Thoracic aorta (tissue), 2 donors: ENCODE data around the gene EPHX1. TPM values are rescaled to one million over a fixed set of nuclear protein-coding genes. Genes with fewer than 3 reads are reported as not detected.

Experiments
- ATAC-seq: fragments of 150-250 bp; one replicate; pipeline ENCODE4 v1.8.0; 2017; ENCODE audit warnings: low read depth; ENCODE audit not compliant: insufficient number of reproducible peaks, low FRiP score
- DNase-seq: peaks from one replicate; pipeline ENCODE4 v3.0.0-alpha.2; 2020; ENCODE audit warnings: low spot score
- H3K27ac ChIP-seq, 2 donors: fragments of 200-600 bp; sonication (generic); 1 replicate in 1 of 2; 2 replicates in 1 of 2; pipeline ENCODE4 v1.5.1; 2016; ENCODE audit warnings: mild to moderate bottlenecking in 2 of 2, moderate library complexity in 2 of 2
- H3K27me3 ChIP-seq: fragments of 200-600 bp; sonication (generic); replicated peaks from 2 replicates; pipeline ENCODE4 v1.6.0; 2016; ENCODE audit warnings: mild to moderate bottlenecking; ENCODE audit not compliant: insufficient read depth
- H3K36me3 ChIP-seq: fragments of 200-600 bp; sonication (generic); one replicate; pipeline ENCODE4 v1.5.1; 2016
- H3K4me1 ChIP-seq, 2 donors: fragments of 200-600 bp; sonication (generic); 1 replicate in 1 of 2; 2 replicates in 1 of 2; pipeline versions ENCODE4 v1.5.1 to v1.6.0; 2016; ENCODE audit warnings: low read depth in 2 of 2, mild to moderate bottlenecking in 1 of 2; ENCODE audit not compliant: control insufficient read depth in 1 of 2
- H3K4me3 ChIP-seq: fragments of 200-600 bp; sonication (generic); 2 replicates; pipeline ENCODE4 v1.5.1; 2016; ENCODE audit warnings: mild to moderate bottlenecking
- H3K9me3 ChIP-seq: fragments of 200-600 bp; sonication (generic); 2 replicates; pipeline ENCODE4 v1.5.1; 2016
- CTCF ChIP-seq: fragments of 200-600 bp; sonication (generic); IDR thresholded peaks from one replicate; pipeline ENCODE4 v1.5.1; 2019; ENCODE audit warnings: antibody characterized with exemption
- total RNA-seq, 2 donors: library from RNA; depleted of rRNA; stranded (reverse); fragments of >200 nt; gene quantifications; one replicate each; pipeline versions ENCODE4 v1.1.0 to v1.2.3, GENCODE V29; 2016

EPHX1 gene
- total RNA-seq, 2 donors from 2014 or later = 58.9 to 77.6 TPM

- DNase-seq = no peak
- no peaks in the 10 kb centered on the region for H3K9me3 ChIP-seq
- no peaks in the 10 kb centered on the region for H3K36me3 ChIP-seq
- peak overlapping the region; percentile 76 to 83 for H3K27ac ChIP-seq
- H3K4me3 ChIP-seq = no peak overlapping the region
- H3K4me1 ChIP-seq = peaks cover 24 to 57% of the 10 kb centered on the region in 2 donors
- no peak for ATAC-seq
- no peak for TF ChIP-seq CTCF
- H3K27me3 ChIP-seq = no peaks in the 10 kb centered on the region
Measured at GRCh38 chr1:225768662-225769426, 41.1 kb upstream of the EPHX1 start.

- Histone ChIP-seq H3K4me3 (no peak overlapping the region), H3K9me3 (no peaks in the 10 kb centered on the region), H3K4me1 (peaks cover 17 to 48% of the 10 kb centered on the region in 2 donors), H3K27ac (no peak overlapping the region), H3K27me3 (no peaks in the 10 kb centered on the region), H3K36me3 (no peaks in the 10 kb centered on the region)
- TF ChIP-seq CTCF = no peak
- DNase-seq (no peak), ATAC-seq (no peak)
Measured at GRCh38 chr1:225769687-225770086, 40.2 kb upstream of the EPHX1 start.

- H3K27ac ChIP-seq = no peak overlapping the region
- H3K9me3 ChIP-seq = no peaks in the 10 kb centered on the region
- peaks cover 17 to 39% of the 10 kb centered on the region in 2 donors for H3K4me1 ChIP-seq
Measured at GRCh38 chr1:225770561-225771248, 39.2 kb upstream of the EPHX1 start.

GRCh38 chr1:225771661-225772322, 38.1 kb upstream of the EPHX1 start:
- Histone ChIP-seq H3K4me3 (no peak overlapping the region), H3K9me3 (no peaks in the 10 kb centered on the region), H3K36me3 (no peaks in the 10 kb centered on the region), H3K27me3 (no peaks in the 10 kb centered on the region), H3K27ac (peak overlapping the region in 1 of 2 donors; percentile 35), H3K4me1 (peaks cover 13 to 33% of the 10 kb centered on the region in 2 donors)
- no peak for TF ChIP-seq CTCF
- no peak for ATAC-seq
- no peak for DNase-seq

More at GRCh38 chr1:225770561-225771248, 39.2 kb upstream of the EPHX1 start:
- no peak for DNase-seq
- no peak overlapping the region for H3K4me3 ChIP-seq
- ATAC-seq = no peak
- TF ChIP-seq CTCF = no peak
- H3K36me3 ChIP-seq = no peaks in the 10 kb centered on the region
- H3K27me3 ChIP-seq = no peaks in the 10 kb centered on the region

GRCh38 chr1:225772323-225772768, 37.6 kb upstream of the EPHX1 start:
- Histone ChIP-seq H3K4me3 (no peak overlapping the region), H3K4me1 (peaks cover 11 to 33% of the 10 kb centered on the region in 2 donors), H3K9me3 (no peaks in the 10 kb centered on the region), H3K27me3 (no peaks in the 10 kb centered on the region), H3K27ac (no peak overlapping the region), H3K36me3 (no peaks in the 10 kb centered on the region)
- no peak for ATAC-seq
- TF ChIP-seq CTCF = peak; percentile 83
- DNase-seq = peak; percentile 62
